GM12892 (cell line): ENCODE measurements around the gene FXYD3.
"Not testable (repeated sequence)": the region's sequence is repeated elsewhere in the genome, so short reads cannot be mapped to it uniquely, and the experiment has no call there.

Source experiments
- POLR2A ChIP-seq: IDR thresholded peaks from 2 replicates; pipeline ENCODE4 v1.6.1; 2011; ENCODE audit warnings: low read depth, low read length, control low read depth
- POLR2AphosphoS5 ChIP-seq: IDR thresholded peaks from 2 replicates; pipeline ENCODE4 v1.6.1; 2011; ENCODE audit warnings: low read depth, low read length, control low read depth
- TAF1 ChIP-seq: IDR thresholded peaks from 2 replicates; pipeline ENCODE4 v1.6.1; 2011; ENCODE audit warnings: low read depth, mild to moderate bottlenecking, control low read depth, low read length, borderline replicate concordance

DNA sequence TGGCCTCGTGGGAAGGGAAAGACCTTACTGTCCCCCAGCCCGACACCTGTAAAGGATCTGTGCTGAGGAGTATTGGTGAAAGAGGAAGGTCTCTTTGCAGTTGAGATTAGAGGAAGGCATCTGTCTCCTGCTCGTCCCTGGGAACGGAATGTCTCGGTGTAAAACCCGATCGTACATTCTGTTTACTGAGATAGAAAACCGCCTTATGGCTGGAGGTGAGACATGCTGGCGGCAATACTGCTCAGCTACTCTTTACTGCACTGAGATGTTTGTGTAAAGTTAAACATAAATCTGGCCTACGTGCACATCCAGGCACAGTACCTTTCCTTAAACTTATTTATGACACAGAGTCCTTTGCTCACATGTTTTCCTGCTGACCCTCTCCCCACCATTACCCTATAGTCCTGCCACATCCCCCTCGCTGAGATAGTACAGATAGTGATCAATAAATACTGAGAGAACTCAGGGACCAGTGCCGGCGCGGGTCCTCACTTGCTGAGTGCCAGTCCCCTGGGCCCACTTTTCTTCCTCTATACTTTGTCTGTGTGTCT is 14.2 kb downstream of the FXYD3 start:
- not testable (repeated sequence) for TF ChIP-seq POLR2A, TAF1, POLR2AphosphoS5
